A549 (cell line): Measurements from ENCODE around the gene FOS. TPM values are rescaled to one million over a fixed set of nuclear protein-coding genes. Genes with fewer than 3 reads are reported as not detected.

Experiments used
- FOSL2 ChIP-seq, 2 experiments: fragments of 450-650 bp in 1 of 2; fragments of >200 bp in 1 of 2; sonication (Bioruptor Twin) in 1 of 2; formaldehyde crosslinking; IDR thresholded peaks; 2 replicates each; pipeline versions ENCODE4 v1.5.0 to v1.6.1; 2016 to 2020; ENCODE audit warnings: mild to moderate bottlenecking in 1 of 2, moderate library complexity in 1 of 2
- HOXB5 ChIP-seq: fragments of 250-450 bp; sonication (Bioruptor Pico); IDR thresholded peaks from 2 replicates; pipeline ENCODE4 v1.5.0; 2020; ENCODE audit warnings: mild to moderate bottlenecking, moderate library complexity
- ZNF302 ChIP-seq: fragments of 250-450 bp; sonication (Bioruptor Pico); IDR thresholded peaks from 2 replicates; pipeline ENCODE4 v1.9.0; 2021; ENCODE audit warnings: inconsistent platforms, mild to moderate bottlenecking, moderate library complexity
- polyA plus RNA-seq, 4 experiments: library from polyadenylated mRNA; depleted of rRNA in 3 of 4; stranded (reverse); fragments of >200 nt; fragmentation: RNase III in 1 of 4; extraction: RNeasy Plus Mini Kit Qiagen cat#74134 plus additional on column Dnase treatment in 1 of 4; gene quantifications; 2 replicates in 3 of 4; 3 replicates in 1 of 4; pipeline ENCODE4 v1.2.3, GENCODE V29; 2011 to 2017
- small RNA-seq, 6 experiments: library from RNA; depleted of rRNA; stranded (forward); fragments of <200 nt; gene quantifications; one replicate each; pipeline ENCODE3, GENCODE V24; 2012

Gene FOS
- polyA plus RNA-seq, 2 of the 4 experiments (the other 2 are of a cell fraction) = 4.2 to 256 TPM

GRCh38 chr14:75331471-75331870, 52.8 kb downstream of the FOS start (continued):
- TF ChIP-seq FOSL2 (IDR thresholded peaks at IDR 0.05) (no peak), FOSL2 (CRISPR knock-in tag; IDR thresholded peaks at IDR 0.05) (no peak), HOXB5 (no peak), ZNF302 (no peak)
- TF ChIP-seq, all 56 proteins: peak for 0

Small RNAs within 50 kb of the gene (small RNA-seq; reads per million reads assigned to genes)
- gene RF00004 = 0 reads per million in 6 experiments

Other genes starting within 250 kb of the FOS start
- 30.8 and 32.3 TPM in 2 replicates for gene MLH3, start 227.4 kb upstream of the FOS start, polyA plus RNA-seq (2011; rRNA removed)
- gene MLH3, start 227.4 kb upstream of the FOS start, polyA plus RNA-seq (2017; fragmentation: RNase III; extraction: RNeasy Plus Mini Kit Qiagen cat#74134 plus additional on column Dnase treatment) = 15.2 to 16.2 TPM (median 16.0 TPM) in 3 replicates
- 26.5 and 36.7 TPM in 2 replicates for gene ACYP1, start 214.8 kb upstream of the FOS start, polyA plus RNA-seq (2011; rRNA removed)
- gene ACYP1, start 214.8 kb upstream of the FOS start, polyA plus RNA-seq (2017; fragmentation: RNase III; extraction: RNeasy Plus Mini Kit Qiagen cat#74134 plus additional on column Dnase treatment) = 30.0 to 34.3 TPM (median 33.3 TPM) in 3 replicates
- 2.4 and 2.7 TPM in 2 replicates for gene ZC2HC1C, start 209.2 kb upstream of the FOS start, polyA plus RNA-seq (2011; rRNA removed)
- 2.7 to 3.9 TPM (median 2.8 TPM) in 3 replicates for gene ZC2HC1C, start 209.2 kb upstream of the FOS start, polyA plus RNA-seq (2017; fragmentation: RNase III; extraction: RNeasy Plus Mini Kit Qiagen cat#74134 plus additional on column Dnase treatment)
- 75.9 and 79.7 TPM in 2 replicates for gene NEK9, start 151.8 kb upstream of the FOS start, polyA plus RNA-seq (2011; rRNA removed)
- 44.3 to 51.1 TPM (median 49.4 TPM) in 3 replicates for gene NEK9, start 151.8 kb upstream of the FOS start, polyA plus RNA-seq (2017; fragmentation: RNase III; extraction: RNeasy Plus Mini Kit Qiagen cat#74134 plus additional on column Dnase treatment)
- gene TMED10, start 102.2 kb upstream of the FOS start, polyA plus RNA-seq (2011; rRNA removed) = 354 and 378 TPM in 2 replicates
- 275 to 294 TPM (median 290 TPM) in 3 replicates for gene TMED10, start 102.2 kb upstream of the FOS start, polyA plus RNA-seq (2017; fragmentation: RNase III; extraction: RNeasy Plus Mini Kit Qiagen cat#74134 plus additional on column Dnase treatment)
- gene JDP2, start 149.2 kb downstream of the FOS start, polyA plus RNA-seq (2011; rRNA removed) = 17.2 and 31.2 TPM in 2 replicates
- 22.4 to 25.4 TPM (median 23.2 TPM) in 3 replicates for gene JDP2, start 149.2 kb downstream of the FOS start, polyA plus RNA-seq (2017; fragmentation: RNase III; extraction: RNeasy Plus Mini Kit Qiagen cat#74134 plus additional on column Dnase treatment)
- not detected in 2 replicates for gene BATF, start 243.6 kb downstream of the FOS start, polyA plus RNA-seq (2011; rRNA removed)
- gene BATF, start 243.6 kb downstream of the FOS start, polyA plus RNA-seq (2017; fragmentation: RNase III; extraction: RNeasy Plus Mini Kit Qiagen cat#74134 plus additional on column Dnase treatment) = not detected in 3 replicates